CD4-positive, alpha-beta memory T cell (primary cell): ENCODE data around the gene GTF3C1. TPM values are rescaled to one million over a fixed set of nuclear protein-coding genes. Genes with fewer than 3 reads are reported as not detected.

Experiments
- CTCF ChIA-PET: fragments of 350-600 bp; sonication (Branson Sonifier 250); formaldehyde crosslinking; loops from one replicate; lab custom pipeline; 2021; ENCODE audit warnings: inconsistent platforms; ENCODE audit not compliant: partially characterized antibody; lab: Charles Lee
- POLR2A ChIA-PET: fragments of 350-600 bp; sonication (Branson Sonifier 250); formaldehyde crosslinking; loops from one replicate; lab custom pipeline; 2021; ENCODE audit not compliant: partially characterized antibody; lab: Charles Lee
- DNase-seq, 5 donors: peaks; one replicate each; pipeline versions ENCODE4 v3.0.0 to v3.0.0-alpha.2; 2020 to 2022; ENCODE audit warnings: mixed read lengths in 1 of 5
- H3K27ac ChIP-seq: one replicate; pipeline ENCODE4 v1.7.0; 2013; ENCODE audit warnings: low read depth, low read length
- H3K27me3 ChIP-seq: 2 replicates; pipeline ENCODE4 v1.7.0; 2013; ENCODE audit warnings: mild to moderate bottlenecking, low read length, moderate library complexity; ENCODE audit not compliant: insufficient read depth
- H3K36me3 ChIP-seq: 2 replicates; pipeline ENCODE4 v1.7.0; 2013; ENCODE audit warnings: mild to moderate bottlenecking, low read length, moderate library complexity; ENCODE audit not compliant: insufficient read depth
- H3K4me1 ChIP-seq: 2 replicates; pipeline ENCODE4 v1.7.0; 2013; ENCODE audit warnings: mild to moderate bottlenecking, low read length, moderate library complexity; ENCODE audit not compliant: insufficient read depth
- H3K4me3 ChIP-seq, 2 donors: one replicate each; pipeline ENCODE4 v1.7.0; 2013; ENCODE audit warnings: low read length in 2 of 2, mild to moderate bottlenecking in 1 of 2
- H3K9me3 ChIP-seq, 2 donors: one replicate each; pipeline ENCODE4 v1.7.0; 2013; ENCODE audit warnings: low read length in 2 of 2, control low read depth in 1 of 2; ENCODE audit not compliant: control insufficient read depth in 1 of 2
- H3K27ac Mint-ChIP-seq, 7 donors: one replicate each; pipeline ENCODE4 v1.8.0; 2020 to 2021; ENCODE audit warnings: mixed read lengths in 7 of 7, mild to moderate bottlenecking in 6 of 7, inconsistent platforms in 3 of 7, moderate library complexity in 3 of 7
- H3K27me3 Mint-ChIP-seq, 2 donors: one replicate each; pipeline ENCODE4 v1.8.0; 2020 to 2021; ENCODE audit warnings: mixed read lengths in 2 of 2
- H3K36me3 Mint-ChIP-seq, 2 donors: one replicate each; pipeline ENCODE4 v1.8.0; 2020 to 2021; ENCODE audit warnings: mixed read lengths in 2 of 2, inconsistent platforms in 1 of 2, mild to moderate bottlenecking in 1 of 2
- H3K4me1 Mint-ChIP-seq, 4 donors: one replicate each; pipeline ENCODE4 v1.8.0; 2020 to 2021; ENCODE audit warnings: mixed read lengths in 4 of 4, mild to moderate bottlenecking in 1 of 4
- H3K4me3 Mint-ChIP-seq, 8 donors: one replicate each; pipeline ENCODE4 v1.8.0; 2020 to 2021; ENCODE audit warnings: mixed read lengths in 8 of 8, mild to moderate bottlenecking in 7 of 8, moderate library complexity in 6 of 8, inconsistent platforms in 3 of 8
- H3K9me3 Mint-ChIP-seq, 8 donors: one replicate each; pipeline ENCODE4 v1.8.0; 2020 to 2021; ENCODE audit warnings: mixed read lengths in 8 of 8, mild to moderate bottlenecking in 5 of 8, inconsistent platforms in 3 of 8, moderate library complexity in 1 of 8
- intact Hi-C: fragments of 100-400 bp; cut with micrococcal nuclease; formaldehyde crosslinking; loops from one replicate; pipeline ENCODE4 v1.15.1; 2023
- polyA plus RNA-seq, 2 donors: library from polyadenylated mRNA; unstranded; fragments of 300-500 nt; fragmentation: Illumina TruSeq; gene quantifications; one replicate each; pipeline ENCODE4 v1.2.3, GENCODE V29; 2021
- total RNA-seq, 2 experiments: library from RNA; stranded (reverse); gene quantifications; one replicate each; pipeline ENCODE4 v1.2.3, GENCODE V29; 2021

GTF3C1 gene
- total and polyA plus RNA-seq, 4 experiments from 2014 or later = 4.8 to 53.1 (median 39.5) TPM

- Histone ChIP-seq H3K9me3 (no peaks in the 10 kb centered on the region), H3K4me1 (no peaks in the 10 kb centered on the region), H3K27me3 (no peaks in the 10 kb centered on the region), H3K27ac (no peak overlapping the region), H3K4me3 (no peak overlapping the region), H3K36me3 (no peaks in the 10 kb centered on the region)
- Mint-ChIP-seq H3K4me3 (no peak overlapping the region), H3K9me3 (peaks cover 0 to 9% (median 2%) of the 10 kb centered on the region in 8 donors), H3K36me3 (peaks cover 11 to 23% of the 10 kb centered on the region in 2 donors), H3K27me3 (no peaks in the 10 kb centered on the region), H3K27ac (no peak overlapping the region), H3K4me1 (peaks cover 0 to 1% (median 0%) of the 10 kb centered on the region in 4 donors)
- POLR2A ChIA-PET = no interaction called here
- DNase-seq = no peak
- intact Hi-C loops = no loop called here
- CTCF ChIA-PET = interaction anchor here (1.2 kb wide), 1 partner anchor 10 kb away, joined by 3 read pairs; no protein-coding TSS in a partner anchor
Measured at GRCh38 chr16:27591837-27592236, 42.1 kb upstream of the GTF3C1 start.

GRCh38 chr16:27588057-27588456, 38.3 kb upstream of the GTF3C1 start:
- Mint-ChIP-seq H3K27me3 (no peaks in the 10 kb centered on the region), H3K27ac (no peak overlapping the region)
- CTCF ChIA-PET = no interaction called here

GRCh38 chr16:27586711-27587110, 37.0 kb upstream of the GTF3C1 start:
- Histone ChIP-seq H3K27ac (no peak overlapping the region), H3K4me1 (no peaks in the 10 kb centered on the region), H3K9me3 (no peaks in the 10 kb centered on the region), H3K4me3 (no peak overlapping the region), H3K36me3 (no peaks in the 10 kb centered on the region), H3K27me3 (no peaks in the 10 kb centered on the region)
- H3K4me3 Mint-ChIP-seq = no peak overlapping the region
- no peak for DNase-seq
- no peaks in the 10 kb centered on the region for H3K4me1 Mint-ChIP-seq
- CTCF ChIA-PET = no interaction called here
- intact Hi-C loops = no loop called here
- POLR2A ChIA-PET = no interaction called here
- peaks cover 23 to 46% of the 10 kb centered on the region in 2 donors for H3K36me3 Mint-ChIP-seq
- H3K9me3 Mint-ChIP-seq = peaks cover 0 to 9% (median 2%) of the 10 kb centered on the region in 8 donors
- no peaks in the 10 kb centered on the region for H3K27me3 Mint-ChIP-seq
- H3K27ac Mint-ChIP-seq = no peak overlapping the region

More at GRCh38 chr16:27588057-27588456, 38.3 kb upstream of the GTF3C1 start:
- no peaks in the 10 kb centered on the region for H3K4me1 ChIP-seq
- no peak overlapping the region for H3K4me3 ChIP-seq
- no peaks in the 10 kb centered on the region for H3K9me3 ChIP-seq
- intact Hi-C loops = no loop called here
- H3K36me3 ChIP-seq = no peaks in the 10 kb centered on the region
- Mint-ChIP-seq H3K4me1 (peaks cover 0 to 1% (median 0%) of the 10 kb centered on the region in 4 donors), H3K9me3 (peaks cover 0 to 9% (median 2%) of the 10 kb centered on the region in 8 donors), H3K36me3 (peaks cover 20 to 39% of the 10 kb centered on the region in 2 donors), H3K4me3 (no peak overlapping the region)
- no peak for DNase-seq
- H3K27ac ChIP-seq = no peak overlapping the region
- POLR2A ChIA-PET = no interaction called here
- H3K27me3 ChIP-seq = no peaks in the 10 kb centered on the region

GRCh38 chr16:27585200-27585599, 35.5 kb upstream of the GTF3C1 start:
- H3K4me3 Mint-ChIP-seq = no peak overlapping the region
- ChIA-PET POLR2A (no interaction called here), CTCF (no interaction called here)
- Histone ChIP-seq H3K4me1 (no peaks in the 10 kb centered on the region), H3K27ac (no peak overlapping the region), H3K9me3 (no peaks in the 10 kb centered on the region), H3K27me3 (no peaks in the 10 kb centered on the region), H3K4me3 (no peak overlapping the region), H3K36me3 (no peaks in the 10 kb centered on the region)
- H3K4me1 Mint-ChIP-seq = no peaks in the 10 kb centered on the region
- H3K36me3 Mint-ChIP-seq = peaks cover 24 to 47% of the 10 kb centered on the region in 2 donors
- H3K27ac Mint-ChIP-seq = no peak overlapping the region
- intact Hi-C loops = no loop called here
- H3K9me3 Mint-ChIP-seq = peaks cover 0 to 6% (median under 1%) of the 10 kb centered on the region in 8 donors
- H3K27me3 Mint-ChIP-seq = no peaks in the 10 kb centered on the region
- no peak for DNase-seq

- ChIA-PET POLR2A (no interaction called here), CTCF (no interaction called here)
- peaks cover 23 to 49% of the 10 kb centered on the region in 2 donors for H3K36me3 Mint-ChIP-seq
- no peaks in the 10 kb centered on the region for H3K27me3 ChIP-seq
- no peaks in the 10 kb centered on the region for H3K4me1 Mint-ChIP-seq
- H3K36me3 ChIP-seq = no peaks in the 10 kb centered on the region
- H3K4me3 Mint-ChIP-seq = no peak overlapping the region
- DNase-seq = no peak
- H3K4me3 ChIP-seq = no peak overlapping the region
- H3K9me3 Mint-ChIP-seq = no peaks in the 10 kb centered on the region
- H3K4me1 ChIP-seq = no peaks in the 10 kb centered on the region
- intact Hi-C loops = no loop called here
- H3K27ac ChIP-seq = no peak overlapping the region
- no peak overlapping the region for H3K27ac Mint-ChIP-seq
- no peaks in the 10 kb centered on the region for H3K27me3 Mint-ChIP-seq
- H3K9me3 ChIP-seq = no peaks in the 10 kb centered on the region
Measured at GRCh38 chr16:27583634-27584033, 33.9 kb upstream of the GTF3C1 start.

GRCh38 chr16:27582883-27583282, 33.2 kb upstream of the GTF3C1 start:
- Histone ChIP-seq H3K4me1 (no peaks in the 10 kb centered on the region), H3K27ac (no peak overlapping the region), H3K36me3 (no peaks in the 10 kb centered on the region), H3K27me3 (no peaks in the 10 kb centered on the region), H3K4me3 (no peak overlapping the region), H3K9me3 (no peaks in the 10 kb centered on the region)
- H3K4me3 Mint-ChIP-seq = no peak overlapping the region
- no peak for DNase-seq
- ChIA-PET POLR2A (interaction anchor here (0.5 kb wide), 1 partner anchor 26 kb away, joined by 3 read pairs; no protein-coding TSS in a partner anchor), CTCF (no interaction called here)
- H3K27me3 Mint-ChIP-seq = no peaks in the 10 kb centered on the region
- no peak overlapping the region for H3K27ac Mint-ChIP-seq
- intact Hi-C loops = no loop called here
- H3K4me1 Mint-ChIP-seq = no peaks in the 10 kb centered on the region
- H3K9me3 Mint-ChIP-seq = no peaks in the 10 kb centered on the region
- H3K36me3 Mint-ChIP-seq = peaks cover 23 to 54% of the 10 kb centered on the region in 2 donors

GRCh38 chr16:27579087-27579980, 29.6 kb upstream of the GTF3C1 start:
- Mint-ChIP-seq H3K4me1 (peaks cover 0 to 2% (median 0%) of the 10 kb centered on the region in 4 donors), H3K4me3 (no peak overlapping the region), H3K27ac (no peak overlapping the region), H3K9me3 (peaks cover 0 to 2% (median 0%) of the 10 kb centered on the region in 8 donors), H3K27me3 (no peaks in the 10 kb centered on the region), H3K36me3 (peaks cover 28 to 67% of the 10 kb centered on the region in 2 donors)
- ChIA-PET CTCF (no interaction called here), POLR2A (no interaction called here)
- Histone ChIP-seq H3K27ac (no peak overlapping the region), H3K4me1 (no peaks in the 10 kb centered on the region), H3K4me3 (no peak overlapping the region), H3K9me3 (no peaks in the 10 kb centered on the region), H3K27me3 (no peaks in the 10 kb centered on the region), H3K36me3 (no peaks in the 10 kb centered on the region)
- no peak for DNase-seq
- intact Hi-C loops = no loop called here
